SU-DHL-6 (cell line): ENCODE measurements around the gene CBLN3.

ENCODE experiments used
- H2AFZ ChIP-seq: fragments of 200-600 bp; sonication (generic); 2 replicates; pipeline ENCODE4 v1.6.1; 2014; ENCODE audit warnings: low read depth, mild to moderate bottlenecking, moderate library complexity, mixed read lengths, antibody characterized with exemption, low read length; ENCODE audit not compliant: severe bottlenecking
- H3F3A ChIP-seq: fragments of 200-600 bp; shearing (Covaris generic); 2 replicates; pipeline ENCODE4 v1.6.0; 2016; ENCODE audit warnings: antibody characterized with exemption, mild to moderate bottlenecking; ENCODE audit not compliant: insufficient read depth
- H3K27ac ChIP-seq: fragments of 200-600 bp; sonication (generic); 2 replicates; pipeline ENCODE4 v1.5.1; 2016; ENCODE audit warnings: low read depth, mild to moderate bottlenecking, low read length, moderate library complexity, mixed read lengths
- H3K27me3 ChIP-seq: fragments of 200-600 bp; sonication (generic), shearing (Covaris generic); 2 replicates; pipeline ENCODE4 v1.6.0; 2014; ENCODE audit warnings: mild to moderate bottlenecking, low read length
- H3K36me3 ChIP-seq: fragments of 200-600 bp; sonication (generic); 2 replicates; pipeline ENCODE4 v1.6.1; 2014; ENCODE audit warnings: mild to moderate bottlenecking, low read length, mixed read lengths
- H3K4me2 ChIP-seq: fragments of 300-600, 200-600 bp; shearing (Covaris generic), sonication (generic); 2 replicates; pipeline ENCODE4 v1.6.0; 2014; ENCODE audit warnings: low read length, low read depth, mild to moderate bottlenecking; ENCODE audit not compliant: poor library complexity, severe bottlenecking
- H3K4me3 ChIP-seq: fragments of 200-600 bp; sonication (generic); 2 replicates; pipeline ENCODE4 v1.5.1; 2014; ENCODE audit warnings: antibody characterized with exemption, low read length, mild to moderate bottlenecking, mixed read lengths; ENCODE audit not compliant: insufficient read depth, poor library complexity, severe bottlenecking
- H3K79me2 ChIP-seq: fragments of 200-600 bp; sonication (generic); 2 replicates; pipeline ENCODE4 v1.6.1; 2014; ENCODE audit warnings: mild to moderate bottlenecking, low read length, moderate library complexity; ENCODE audit not compliant: insufficient read depth
- H3K9ac ChIP-seq: fragments of 200-600 bp; sonication (generic); 2 replicates; pipeline ENCODE4 v1.7.0; 2014; ENCODE audit warnings: mild to moderate bottlenecking, low read length
- H3K9me2 ChIP-seq: fragments of 200-600 bp; sonication (generic); replicated peaks from 2 replicates; pipeline ENCODE4 v1.6.1; 2014; ENCODE audit warnings: low read length; ENCODE audit not compliant: insufficient read depth
- H3K9me3 ChIP-seq: fragments of 200-600 bp; sonication (generic); 2 replicates; pipeline ENCODE4 v1.6.1; 2014; ENCODE audit warnings: low read length, mixed read lengths; ENCODE audit not compliant: insufficient read depth
- H4K20me1 ChIP-seq: fragments of 200-600 bp; sonication (generic); 2 replicates; pipeline ENCODE4 v1.6.1; 2014; ENCODE audit warnings: low read depth, mild to moderate bottlenecking, antibody characterized with exemption, low read length, moderate library complexity, mixed read lengths
- EZH2phosphoT487 ChIP-seq: fragments of 200-600 bp; sonication (generic), shearing (Covaris generic); conservative IDR thresholded peaks from 2 replicates; pipeline ENCODE4 v1.6.1; 2018; ENCODE audit warnings: mild to moderate bottlenecking, antibody characterized with exemption, low read length, moderate library complexity, mixed read lengths
- TF ChIP-seq, protein P1 (sequence below): fragments of 200-600 bp; sonication (generic); IDR thresholded peaks from one replicate; pipeline ENCODE4 v1.5.1; 2017; ENCODE audit warnings: antibody characterized with exemption, mild to moderate bottlenecking, low read length, moderate library complexity; ENCODE audit not compliant: insufficient read depth, poor library complexity, severe bottlenecking

Gene CBLN3

DNA sequence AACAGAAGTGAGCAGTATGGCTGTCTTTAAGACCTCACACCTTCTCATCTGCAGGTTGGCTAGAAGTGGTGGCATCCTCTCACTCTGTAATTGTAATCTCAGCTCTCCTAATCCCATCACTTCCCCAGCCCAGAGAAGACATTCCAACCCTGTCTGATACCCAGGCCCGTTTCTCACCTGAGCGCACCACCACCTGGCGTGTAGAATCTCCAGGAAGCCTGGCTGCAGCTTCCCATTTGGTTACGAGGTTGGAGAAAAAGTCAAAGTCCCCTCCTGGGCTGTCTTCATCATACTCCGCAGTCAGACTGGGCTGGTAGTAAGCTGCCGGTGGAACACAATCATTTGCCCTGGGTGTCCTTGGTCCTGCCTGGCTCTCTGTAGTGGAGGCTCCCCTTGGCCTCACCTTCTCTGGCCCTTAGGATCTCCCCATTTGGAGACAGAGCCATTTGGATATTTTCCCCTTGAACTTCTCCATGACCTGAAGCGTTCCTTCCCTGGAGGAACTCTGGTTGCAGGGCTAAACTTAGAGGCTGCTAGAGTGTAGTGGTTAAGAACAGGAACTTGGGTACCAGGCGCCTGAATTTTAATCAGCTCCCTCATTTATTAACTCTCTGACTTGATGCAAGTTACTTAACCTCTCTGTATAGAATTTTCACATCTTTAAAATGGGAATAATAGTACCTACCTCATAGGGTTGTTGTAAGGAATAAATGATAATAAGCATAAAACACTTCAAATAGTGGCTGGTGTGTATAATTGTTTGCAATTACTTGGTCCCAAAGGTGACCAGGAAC lies 11.3 kb upstream of the CBLN3 start:
- H2AFZ ChIP-seq, result no peak overlapping the region
- no peaks in the 10 kb centered on the region for H3K9me3 ChIP-seq
- H3K9ac ChIP-seq, result peak overlapping the region; percentile 93
- H4K20me1 ChIP-seq, result no peaks in the 10 kb centered on the region
- no peaks in the 10 kb centered on the region for H3K9me2 ChIP-seq
- no peaks in the 10 kb centered on the region for H3K27me3 ChIP-seq
- H3K36me3 ChIP-seq, result no peaks in the 10 kb centered on the region
- TF ChIP-seq, protein P1, sequence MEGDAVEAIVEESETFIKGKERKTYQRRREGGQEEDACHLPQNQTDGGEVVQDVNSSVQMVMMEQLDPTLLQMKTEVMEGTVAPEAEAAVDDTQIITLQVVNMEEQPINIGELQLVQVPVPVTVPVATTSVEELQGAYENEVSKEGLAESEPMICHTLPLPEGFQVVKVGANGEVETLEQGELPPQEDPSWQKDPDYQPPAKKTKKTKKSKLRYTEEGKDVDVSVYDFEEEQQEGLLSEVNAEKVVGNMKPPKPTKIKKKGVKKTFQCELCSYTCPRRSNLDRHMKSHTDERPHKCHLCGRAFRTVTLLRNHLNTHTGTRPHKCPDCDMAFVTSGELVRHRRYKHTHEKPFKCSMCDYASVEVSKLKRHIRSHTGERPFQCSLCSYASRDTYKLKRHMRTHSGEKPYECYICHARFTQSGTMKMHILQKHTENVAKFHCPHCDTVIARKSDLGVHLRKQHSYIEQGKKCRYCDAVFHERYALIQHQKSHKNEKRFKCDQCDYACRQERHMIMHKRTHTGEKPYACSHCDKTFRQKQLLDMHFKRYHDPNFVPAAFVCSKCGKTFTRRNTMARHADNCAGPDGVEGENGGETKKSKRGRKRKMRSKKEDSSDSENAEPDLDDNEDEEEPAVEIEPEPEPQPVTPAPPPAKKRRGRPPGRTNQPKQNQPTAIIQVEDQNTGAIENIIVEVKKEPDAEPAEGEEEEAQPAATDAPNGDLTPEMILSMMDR, result no peak
- no peak for TF ChIP-seq EZH2phosphoT487
- H3F3A ChIP-seq, result 0 out of 2 replicates have a peak, but pooled peaks cover 6% of the 10 kb centered on the region
- peak overlapping the region; percentile 94 for H3K4me2 ChIP-seq
- no peak overlapping the region for H3K4me3 ChIP-seq
- peaks cover 14% of the 10 kb centered on the region for H3K79me2 ChIP-seq
- H3K27ac ChIP-seq, result no peak overlapping the region

DNA sequence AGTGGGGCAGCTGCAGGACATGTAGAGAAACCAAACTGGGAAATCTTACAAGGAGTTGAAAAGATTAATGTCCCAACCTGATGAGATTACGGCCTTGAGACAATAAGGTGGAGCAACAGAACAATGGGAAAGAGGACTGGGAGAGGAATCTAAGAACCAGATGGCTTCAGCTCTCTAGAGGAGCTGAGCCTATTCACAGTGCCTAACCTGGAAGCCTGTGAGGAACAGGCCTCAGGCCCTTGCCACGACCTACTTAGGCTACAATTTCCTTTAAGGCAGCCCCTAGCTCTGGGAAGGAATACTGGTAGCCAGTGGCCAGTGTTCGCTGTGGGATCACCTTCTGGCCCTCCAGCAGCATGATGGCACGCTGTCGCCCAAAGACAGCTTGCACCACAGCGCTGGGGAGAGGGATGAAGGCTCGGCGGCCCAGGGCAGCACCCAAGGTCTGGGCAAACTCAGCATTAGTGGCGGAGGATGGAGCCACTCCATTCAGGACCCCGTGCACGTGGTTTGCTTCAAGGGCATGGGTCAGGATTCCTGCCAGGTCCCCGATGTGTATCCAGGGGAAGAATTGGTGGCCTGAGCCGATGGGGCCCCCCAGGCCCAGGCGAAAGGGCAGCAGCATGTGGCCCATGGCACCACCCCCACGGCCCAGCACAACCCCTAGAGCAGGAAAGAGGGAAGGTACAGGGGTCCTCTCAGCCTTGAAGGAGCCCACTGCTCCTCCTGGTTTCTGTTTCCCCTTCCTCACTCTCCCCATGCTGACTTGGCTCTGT lies 10.6 kb upstream of the CBLN3 start:
- 0 out of 2 replicates have a peak, but pooled peaks cover 6% of the 10 kb centered on the region for H3F3A ChIP-seq
- no peaks in the 10 kb centered on the region for H4K20me1 ChIP-seq
- peaks cover 14% of the 10 kb centered on the region for H3K79me2 ChIP-seq
- no peak overlapping the region for H3K4me3 ChIP-seq
- H3K4me2 ChIP-seq, result no peak overlapping the region
- TF ChIP-seq EZH2phosphoT487, result no peak
- TF ChIP-seq, protein P1, result no peak
- H3K9me3 ChIP-seq, result no peaks in the 10 kb centered on the region
- no peaks in the 10 kb centered on the region for H3K36me3 ChIP-seq
- no peaks in the 10 kb centered on the region for H3K9me2 ChIP-seq
- no peak overlapping the region for H3K9ac ChIP-seq
- no peak overlapping the region for H3K27ac ChIP-seq
- H3K27me3 ChIP-seq, result no peaks in the 10 kb centered on the region
- H2AFZ ChIP-seq, result no peak overlapping the region

DNA sequence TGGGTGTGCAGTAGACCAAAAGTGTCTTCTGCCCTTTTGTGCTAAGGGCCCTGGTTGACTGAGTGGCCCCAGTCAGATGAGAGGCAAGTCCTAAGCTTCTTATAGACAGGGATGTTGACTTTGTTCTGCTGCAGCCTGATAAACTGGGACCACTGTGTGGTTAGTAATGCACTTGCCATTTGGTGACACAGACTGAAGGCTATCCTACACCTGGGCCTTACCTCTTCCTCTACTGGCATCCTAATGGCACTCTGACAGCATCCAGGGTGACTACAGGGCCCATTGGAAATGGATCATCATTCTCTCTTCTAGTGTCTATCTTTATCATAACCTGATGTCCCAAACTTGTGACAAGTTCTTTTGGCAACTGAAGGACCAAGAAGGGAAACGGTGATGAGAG lies 9.8 kb upstream of the CBLN3 start:
- Histone ChIP-seq H3F3A (0 out of 2 replicates have a peak, but pooled peaks cover 6% of the 10 kb centered on the region), H3K27me3 (no peaks in the 10 kb centered on the region), H3K9ac (no peak overlapping the region), H3K9me3 (no peaks in the 10 kb centered on the region), H3K4me2 (no peak overlapping the region), H3K79me2 (peaks cover 14% of the 10 kb centered on the region), H4K20me1 (no peaks in the 10 kb centered on the region), H3K4me3 (no peak overlapping the region), H3K9me2 (no peaks in the 10 kb centered on the region), H2AFZ (no peak overlapping the region), H3K36me3 (no peaks in the 10 kb centered on the region), H3K27ac (no peak overlapping the region)
- TF ChIP-seq, protein P1, result no peak
- no peak for TF ChIP-seq EZH2phosphoT487
